ENCODE measurements around the gene KDM4B. TPM values are rescaled to one million over a fixed set of nuclear protein-coding genes. Genes with fewer than 3 reads are reported as not detected.

The KDM4B gene
- total RNA-seq, 4 donors from 2014 or later, result 18.4 to 94.7 (median 25.6) TPM

- Histone ChIP-seq H3K36me3 (no peaks in the 10 kb centered on the region), H3K4me3 (no peak overlapping the region), H3K4me1 (no peaks in the 10 kb centered on the region), H3K27ac (no peak overlapping the region), H3K9me3 (no peaks in the 10 kb centered on the region), H3K27me3 (no peaks in the 10 kb centered on the region)
- intact Hi-C loops (cut with DNase I; ENCODE audit: low total_unique reads), result no loop called here
- no peak for DNase-seq
- TF ChIP-seq POLR2A (IDR thresholded peaks at IDR 0.05), result no peak
- TF ChIP-seq CTCF (IDR thresholded peaks at IDR 0.05), result no peak
Measured at GRCh38 chr19:5182751-5183150, 213.8 kb downstream of the KDM4B start.

GRCh38 chr19:5183616-5184015 lies 214.7 kb downstream of the KDM4B start:
- Histone ChIP-seq H3K4me1 (no peaks in the 10 kb centered on the region), H3K27ac (no peak overlapping the region), H3K4me3 (no peak overlapping the region), H3K36me3 (no peaks in the 10 kb centered on the region), H3K27me3 (no peaks in the 10 kb centered on the region), H3K9me3 (no peaks in the 10 kb centered on the region)
- intact Hi-C loops (cut with DNase I; ENCODE audit: low total_unique reads), result no loop called here
- TF ChIP-seq POLR2A (IDR thresholded peaks at IDR 0.05) (no peak), CTCF (IDR thresholded peaks at IDR 0.05) (no peak)
- no peak for DNase-seq

- no peaks in the 10 kb centered on the region for H3K9me3 ChIP-seq
- H3K27ac ChIP-seq, result no peak overlapping the region
- H3K4me3 ChIP-seq, result no peak overlapping the region
- H3K4me1 ChIP-seq, result no peaks in the 10 kb centered on the region
- TF ChIP-seq POLR2A (IDR thresholded peaks at IDR 0.05), result no peak
- no peak for TF ChIP-seq CTCF (IDR thresholded peaks at IDR 0.05)
- intact Hi-C loops (cut with DNase I; ENCODE audit: low total_unique reads), result no loop called here
- no peak for DNase-seq
- H3K36me3 ChIP-seq, result no peaks in the 10 kb centered on the region
- no peaks in the 10 kb centered on the region for H3K27me3 ChIP-seq
Measured at GRCh38 chr19:5184930-5185329, 216.0 kb downstream of the KDM4B start.

GRCh38 chr19:5186293-5187050 lies 217.6 kb downstream of the KDM4B start:
- Histone ChIP-seq H3K4me1 (no peaks in the 10 kb centered on the region), H3K27ac (no peak overlapping the region), H3K27me3 (no peaks in the 10 kb centered on the region), H3K4me3 (no peak overlapping the region), H3K36me3 (no peaks in the 10 kb centered on the region), H3K9me3 (no peaks in the 10 kb centered on the region)
- intact Hi-C loops (cut with DNase I; ENCODE audit: low total_unique reads), result no loop called here
- DNase-seq, result no peak
- TF ChIP-seq CTCF (IDR thresholded peaks at IDR 0.05) (no peak), POLR2A (IDR thresholded peaks at IDR 0.05) (no peak)

GRCh38 chr19:5188548-5189317 lies 219.8 kb downstream of the KDM4B start:
- H3K27me3 ChIP-seq, result no peaks in the 10 kb centered on the region
- H3K4me1 ChIP-seq, result no peaks in the 10 kb centered on the region
- no peak overlapping the region for H3K4me3 ChIP-seq
- intact Hi-C loops (cut with DNase I; ENCODE audit: low total_unique reads), result no loop called here
- no peak overlapping the region for H3K27ac ChIP-seq
- no peaks in the 10 kb centered on the region for H3K9me3 ChIP-seq
- TF ChIP-seq CTCF (IDR thresholded peaks at IDR 0.05), result no peak
- no peak for TF ChIP-seq POLR2A (IDR thresholded peaks at IDR 0.05)
- H3K36me3 ChIP-seq, result no peaks in the 10 kb centered on the region
- no peak for DNase-seq

All from uterus (tissue), 4 donors.